H9 (cell line): Measurements from ENCODE around the gene CD81. TPM values are rescaled to one million over a fixed set of nuclear protein-coding genes. Genes with fewer than 3 reads are reported as not detected.

Source experiments
- DNase-seq: peaks from one replicate; pipeline ENCODE4 v3.0.0-alpha.2; 2017
- H2AFZ ChIP-seq: one replicate; pipeline ENCODE4 v1.6.1; 2013; ENCODE audit warnings: mild to moderate bottlenecking, low read length, control low read depth, moderate library complexity
- H2AK5ac ChIP-seq: 2 replicates; pipeline ENCODE4 v1.6.1; 2013; ENCODE audit warnings: low read length, control low read depth, mixed read lengths; ENCODE audit not compliant: insufficient read length
- H2BK120ac ChIP-seq: one replicate; pipeline ENCODE4 v1.6.1; 2013; ENCODE audit warnings: low read depth, mild to moderate bottlenecking, low read length, control low read depth, inconsistent platforms; ENCODE audit not compliant: poor library complexity, severe bottlenecking
- H2BK12ac ChIP-seq: 2 replicates; pipeline ENCODE4 v1.6.1; 2013; ENCODE audit warnings: low read length, control low read depth, mixed read lengths, low read depth; ENCODE audit not compliant: insufficient read length
- H2BK15ac ChIP-seq: 2 replicates; pipeline ENCODE4 v1.6.1; 2013; ENCODE audit warnings: low read depth, low read length, control low read depth
- H2BK20ac ChIP-seq: one replicate; pipeline ENCODE4 v1.6.1; 2013; ENCODE audit warnings: low read depth, mild to moderate bottlenecking, low read length, control low read depth, inconsistent platforms; ENCODE audit not compliant: poor library complexity, severe bottlenecking
- H2BK5ac ChIP-seq: 2 replicates; pipeline ENCODE4 v1.6.1; 2013; ENCODE audit warnings: low read length, control low read depth, mixed read lengths; ENCODE audit not compliant: insufficient read length
- H3K14ac ChIP-seq: 2 replicates; pipeline ENCODE4 v1.6.1; 2013; ENCODE audit warnings: low read length, control low read depth; ENCODE audit not compliant: insufficient read depth
- H3K18ac ChIP-seq: 2 replicates; pipeline ENCODE4 v1.6.1; 2013; ENCODE audit warnings: low read depth, mild to moderate bottlenecking, mixed read lengths, low read length, control low read depth; ENCODE audit not compliant: insufficient read length
- H3K23ac ChIP-seq: 2 replicates; pipeline ENCODE4 v1.6.1; 2013; ENCODE audit warnings: low read length, control low read depth, mixed read lengths, low read depth; ENCODE audit not compliant: insufficient read length
- H3K23me2 ChIP-seq: 2 replicates; pipeline ENCODE4 v1.6.1; 2013; ENCODE audit warnings: low read depth, mild to moderate bottlenecking, mixed read lengths, low read length, control low read depth; ENCODE audit not compliant: insufficient read length, poor library complexity, severe bottlenecking
- H3K27ac ChIP-seq: 2 replicates; pipeline ENCODE4 v1.5.1; 2013; ENCODE audit warnings: low read length, control low read depth, mixed read lengths, low read depth; ENCODE audit not compliant: insufficient read length
- H3K27me3 ChIP-seq: 2 replicates; pipeline ENCODE4 v1.6.1; 2013; ENCODE audit warnings: low read length, control low read depth, inconsistent platforms; ENCODE audit not compliant: insufficient read depth
- H3K4ac ChIP-seq: 2 replicates; pipeline ENCODE4 v1.6.1; 2013; ENCODE audit warnings: low read depth, mild to moderate bottlenecking, control low read depth, inconsistent platforms, low read length, moderate library complexity
- H3K4me1 ChIP-seq: 2 replicates; pipeline ENCODE4 v1.6.1; 2013; ENCODE audit warnings: low read length, control low read depth, inconsistent platforms; ENCODE audit not compliant: insufficient read depth
- H3K4me2 ChIP-seq: 2 replicates; pipeline ENCODE4 v1.6.1; 2013; ENCODE audit warnings: low read length, control low read depth, mixed read lengths; ENCODE audit not compliant: insufficient read length, insufficient read depth
- H3K56ac ChIP-seq: 2 replicates; pipeline ENCODE4 v1.6.1; 2013; ENCODE audit warnings: low read depth, mild to moderate bottlenecking, mixed read lengths, low read length, control low read depth; ENCODE audit not compliant: insufficient read length
- H3K79me1 ChIP-seq: 2 replicates; pipeline ENCODE4 v1.6.1; 2013; ENCODE audit warnings: low read depth, mild to moderate bottlenecking, moderate library complexity, low read length, control low read depth, inconsistent platforms; ENCODE audit not compliant: insufficient read depth, poor library complexity, severe bottlenecking
- H3K79me2 ChIP-seq: 2 replicates; pipeline ENCODE4 v1.6.1; 2013; ENCODE audit warnings: low read length, control low read depth, inconsistent platforms; ENCODE audit not compliant: insufficient read depth
- H3K9ac ChIP-seq: 2 replicates; pipeline ENCODE4 v1.6.1; 2013; ENCODE audit warnings: low read length, control low read depth, mixed read lengths; ENCODE audit not compliant: insufficient read length; ENCODE audit errors: extremely low read depth
- H3K9me3 ChIP-seq: one replicate; pipeline ENCODE4 v1.6.1; 2013; ENCODE audit warnings: low read depth, low read length, inconsistent platforms; ENCODE audit not compliant: control insufficient read depth
- H3T11ph ChIP-seq: one replicate; pipeline ENCODE4 v1.6.1; 2013; ENCODE audit warnings: mild to moderate bottlenecking, low read length, control low read depth, inconsistent platforms
- H4K20me1 ChIP-seq: one replicate; pipeline ENCODE4 v1.6.1; 2013; ENCODE audit not compliant: control insufficient read depth, insufficient read length, insufficient read depth
- H4K5ac ChIP-seq: 2 replicates; pipeline ENCODE4 v1.6.1; 2013; ENCODE audit warnings: low read depth, mild to moderate bottlenecking, mixed read lengths, low read length, control low read depth; ENCODE audit not compliant: insufficient read length
- H4K8ac ChIP-seq: replicated peaks from 2 replicates; pipeline ENCODE4 v1.6.1; 2013; ENCODE audit warnings: low read length, control low read depth, mixed read lengths, low read depth; ENCODE audit not compliant: insufficient read length
- H4K91ac ChIP-seq: 2 replicates; pipeline ENCODE4 v1.6.1; 2013; ENCODE audit warnings: low read depth, mild to moderate bottlenecking, moderate library complexity, mixed read lengths, low read length, control low read depth; ENCODE audit not compliant: insufficient read length
- H3K27ac Mint-ChIP-seq, 3 experiments: 2 replicates in 2 of 3; 3 replicates in 1 of 3; pipeline ENCODE4 v1.8.0; 2020 to 2021; ENCODE audit warnings: mixed read lengths in 3 of 3, mild to moderate bottlenecking in 1 of 3, moderate library complexity in 1 of 3
- H3K27me3 Mint-ChIP-seq: 2 replicates; pipeline ENCODE4 v1.8.0; 2021; ENCODE audit warnings: low read depth, mild to moderate bottlenecking, moderate library complexity, mixed read lengths
- H3K36me3 Mint-ChIP-seq, 3 experiments: 2 replicates in 2 of 3; 3 replicates in 1 of 3; pipeline ENCODE4 v1.8.0; 2020 to 2021; ENCODE audit warnings: low read depth in 3 of 3, mixed read lengths in 3 of 3; ENCODE audit not compliant: insufficient read depth in 1 of 3
- H3K4me1 Mint-ChIP-seq, 2 experiments: 2 replicates each; pipeline ENCODE4 v1.8.0; 2020; ENCODE audit warnings: mixed read lengths in 2 of 2
- H3K4me3 Mint-ChIP-seq, 2 experiments: 2 replicates in 1 of 2; 3 replicates in 1 of 2; pipeline ENCODE4 v1.8.0; 2020 to 2021; ENCODE audit warnings: mild to moderate bottlenecking in 2 of 2, mixed read lengths in 2 of 2, moderate library complexity in 1 of 2
- H3K9me3 Mint-ChIP-seq, 2 experiments: 2 replicates in 1 of 2; 3 replicates in 1 of 2; pipeline ENCODE4 v1.8.0; 2020; ENCODE audit warnings: mild to moderate bottlenecking in 2 of 2, mixed read lengths in 2 of 2, moderate library complexity in 1 of 2
- CTCF ChIP-seq: fragments of 200-600 bp; sonication (generic); conservative IDR thresholded peaks from 3 replicates; pipeline ENCODE4 v1.8.0; 2021; ENCODE audit warnings: antibody characterized with exemption, mild to moderate bottlenecking
- WGBS: extraction: QIAGEN DNeasy Blood & Tissue Kit; methylation state at CpG from one replicate; pipeline ENCODE4 v1.1.7; 2013; ENCODE audit warnings: missing lambda C conversion rate, low lambda C conversion rate, mixed read lengths; ENCODE audit not compliant: insufficient read length; ENCODE audit errors: extremely low coverage; 5-methylcytosine and 5-hydroxymethylcytosine counted together
- total RNA-seq: library from RNA; stranded (reverse); gene quantifications from 2 replicates; pipeline ENCODE4 v1.2.1, GENCODE V29; 2021

CD81 gene
- total RNA-seq, 1 experiment from 2014 or later = 246 TPM

DNA sequence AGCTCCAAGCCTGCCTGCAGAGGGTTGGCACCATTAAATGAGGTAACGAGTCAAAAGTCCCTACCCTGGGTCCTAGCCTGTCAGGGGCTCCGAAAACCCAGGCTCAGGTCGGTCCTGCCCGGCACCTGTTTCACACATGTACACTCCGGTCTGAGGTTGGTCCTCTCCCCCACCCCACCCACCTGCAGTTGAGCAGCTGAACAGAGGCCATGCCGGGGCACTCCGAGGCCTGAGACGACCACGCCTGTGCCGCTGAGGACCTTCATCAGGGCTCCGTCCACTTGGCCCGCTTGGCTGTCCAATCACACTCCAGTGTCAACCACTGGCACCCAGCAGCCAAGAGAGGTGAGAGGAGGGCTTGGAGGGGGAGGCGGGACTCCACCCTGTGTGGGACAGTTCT lies 25.0 kb downstream of the CD81 start:
- H4K91ac ChIP-seq = no peak overlapping the region
- no peak overlapping the region for H2AK5ac ChIP-seq
- peak overlapping the region; percentile 81 to 88 for H3K4me3 Mint-ChIP-seq
- H3K9ac ChIP-seq = no peak overlapping the region
- H3K23me2 ChIP-seq = peaks cover 13% of the 10 kb centered on the region
- no peak overlapping the region for H3K18ac ChIP-seq
- no peaks in the 10 kb centered on the region for H3K4me1 ChIP-seq
- H3K79me1 ChIP-seq = no peaks in the 10 kb centered on the region
- H3K14ac ChIP-seq = no peak overlapping the region
- no peak overlapping the region for H3K23ac ChIP-seq
- no CpG with 5 or more reads among the region's 13 CpGs for WGBS
- H3K27ac Mint-ChIP-seq = no peak overlapping the region
- H2BK20ac ChIP-seq = no peak overlapping the region
- no peak overlapping the region for H3K4me2 ChIP-seq
- H3K79me2 ChIP-seq = no peaks in the 10 kb centered on the region
- H2BK5ac ChIP-seq = no peak overlapping the region
- no peak for DNase-seq
- no peak overlapping the region for H4K8ac ChIP-seq
- H3K9me3 ChIP-seq = no peaks in the 10 kb centered on the region
- no peaks in the 10 kb centered on the region for H3K9me3 Mint-ChIP-seq
- H3K27me3 ChIP-seq = no peaks in the 10 kb centered on the region
- TF ChIP-seq CTCF = no peak
- H4K20me1 ChIP-seq = no peaks in the 10 kb centered on the region
- no peak overlapping the region for H3K27ac ChIP-seq
- no peak overlapping the region for H3K56ac ChIP-seq
- H3K36me3 Mint-ChIP-seq = peaks cover 1 to 30% (median 19%) of the 10 kb centered on the region in 3 experiments; a peak in 5 of 7 replicates
- no peak overlapping the region for H3T11ph ChIP-seq
- peaks cover 3 to 8% of the 10 kb centered on the region in 2 experiments for H3K4me1 Mint-ChIP-seq
- H2BK120ac ChIP-seq = no peak overlapping the region
- H2AFZ ChIP-seq = no peak overlapping the region
- no peak overlapping the region for H3K4ac ChIP-seq
- H4K5ac ChIP-seq = no peak overlapping the region
- H3K27me3 Mint-ChIP-seq = peaks cover 2% of the 10 kb centered on the region; the same call in 1 of the 2 replicates
- H2BK12ac ChIP-seq = no peak overlapping the region
- no peak overlapping the region for H2BK15ac ChIP-seq
